IgD-negative memory B cell (primary cell): ENCODE results near the gene TRIM46. TPM values are rescaled to one million over a fixed set of nuclear protein-coding genes. Genes with fewer than 3 reads are reported as not detected.
A peak's percentile ranks its signal among the peaks of the same experiment; 100 is the strongest.

ENCODE experiments used
- H3K27ac Mint-ChIP-seq, 3 donors: one replicate each; pipeline ENCODE4 v1.8.0; 2020 to 2022; ENCODE audit warnings: mild to moderate bottlenecking in 3 of 3, mixed read lengths in 3 of 3, moderate library complexity in 1 of 3
- H3K27me3 Mint-ChIP-seq: one replicate; pipeline ENCODE4 v1.8.0; 2021; ENCODE audit warnings: mixed read lengths
- H3K36me3 Mint-ChIP-seq: one replicate; pipeline ENCODE4 v1.8.0; 2020; ENCODE audit warnings: mild to moderate bottlenecking, mixed read lengths
- H3K4me1 Mint-ChIP-seq, 3 donors: one replicate each; pipeline ENCODE4 v1.8.0; 2020 to 2022; ENCODE audit warnings: mixed read lengths in 3 of 3, mild to moderate bottlenecking in 1 of 3
- H3K4me3 Mint-ChIP-seq, 4 donors: one replicate each; pipeline ENCODE4 v1.8.0; 2020 to 2022; ENCODE audit warnings: mild to moderate bottlenecking in 4 of 4, mixed read lengths in 4 of 4, moderate library complexity in 3 of 4
- H3K9me3 Mint-ChIP-seq, 3 donors: one replicate each; pipeline ENCODE4 v1.8.0; 2020 to 2021; ENCODE audit warnings: mixed read lengths in 3 of 3, mild to moderate bottlenecking in 1 of 3
- polyA plus RNA-seq: library from polyadenylated mRNA; unstranded; fragments of 300-500 nt; fragmentation: Illumina TruSeq; gene quantifications from one replicate; pipeline ENCODE4 v1.2.3, GENCODE V29; 2021

The TRIM46 gene
- polyA plus RNA-seq, 1 donor from 2014 or later, result 0.14 TPM

- H3K27me3 Mint-ChIP-seq, result no peaks in the 10 kb centered on the region
- no peaks in the 10 kb centered on the region for H3K36me3 Mint-ChIP-seq
- H3K27ac Mint-ChIP-seq, result peak overlapping the region in 1 of 3 donors; percentile 80
- H3K4me3 Mint-ChIP-seq, result peak overlapping the region in 2 of 4 donors; percentile 65 to 86
- H3K4me1 Mint-ChIP-seq, result peaks cover 5 to 15% (median 12%) of the 10 kb centered on the region in 3 donors
- H3K9me3 Mint-ChIP-seq, result no peaks in the 10 kb centered on the region
These were observed 22.6 kb downstream of the TRIM46 start for GRCh38 chr1:155196103-155196892.

- Mint-ChIP-seq H3K36me3 (no peaks in the 10 kb centered on the region), H3K4me1 (peaks cover 5 to 14% (median 11%) of the 10 kb centered on the region in 3 donors), H3K27me3 (no peaks in the 10 kb centered on the region), H3K9me3 (no peaks in the 10 kb centered on the region), H3K4me3 (peak overlapping the region in 1 of 4 donors; percentile 52), H3K27ac (peak overlapping the region in 1 of 3 donors; percentile 80)
These were observed 23.4 kb downstream of the TRIM46 start for GRCh38 chr1:155196893-155197638.

DNA sequence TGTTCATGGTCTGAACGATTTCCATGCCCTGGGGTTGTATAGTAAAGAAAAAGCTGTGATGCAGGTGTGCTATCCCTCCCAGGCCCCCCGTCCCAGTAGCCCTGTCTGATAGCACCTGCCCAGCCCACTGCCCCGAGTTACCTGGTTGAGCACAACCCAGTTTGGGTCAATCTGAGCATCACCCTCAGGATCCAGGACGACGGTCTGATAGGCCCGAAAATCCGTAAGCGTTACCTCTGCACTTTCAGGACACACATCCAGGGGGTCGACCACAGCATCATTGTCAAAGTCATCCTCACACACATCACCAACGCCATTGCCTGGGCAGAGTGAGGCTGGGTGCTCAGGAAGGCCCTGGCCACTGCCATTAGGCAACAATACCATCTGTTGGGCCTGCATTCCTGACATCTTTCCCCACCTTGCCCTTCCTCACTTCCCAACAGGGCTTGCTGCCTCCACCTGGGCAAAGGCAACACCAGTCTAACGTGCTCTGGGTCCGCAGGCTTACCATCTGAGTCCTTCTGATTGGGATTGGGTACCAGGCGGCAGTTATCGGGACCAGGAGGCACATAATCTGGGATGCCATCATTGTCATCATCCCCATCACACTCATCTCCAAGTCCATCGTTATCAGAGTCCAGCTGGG lies 24.4 kb downstream of the TRIM46 start:
- Mint-ChIP-seq H3K36me3 (no peaks in the 10 kb centered on the region), H3K4me3 (peak overlapping the region in 1 of 4 donors; percentile 58), H3K4me1 (peaks cover 5 to 13% (median 10%) of the 10 kb centered on the region in 3 donors), H3K27me3 (no peaks in the 10 kb centered on the region), H3K9me3 (no peaks in the 10 kb centered on the region), H3K27ac (peak overlapping the region in 1 of 3 donors; percentile 80)

DNA sequence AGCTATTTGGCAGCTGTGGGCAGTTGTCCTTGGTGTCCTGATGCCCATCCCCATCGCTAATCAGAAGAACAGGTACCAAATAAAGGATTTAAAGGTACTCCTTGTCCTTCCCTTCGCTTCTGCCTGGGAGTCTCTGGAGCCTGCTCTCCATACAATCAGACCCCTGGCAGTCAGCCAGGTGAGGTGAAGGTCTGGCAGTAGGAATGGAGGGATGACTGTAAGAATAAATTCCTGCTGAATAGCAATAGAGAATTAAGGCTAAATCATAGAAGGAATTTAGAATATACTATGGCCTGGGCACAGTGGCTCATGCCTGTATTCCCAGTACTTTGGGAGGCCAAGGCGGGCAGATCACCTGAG lies 24.9 kb downstream of the TRIM46 start:
- H3K9me3 Mint-ChIP-seq, result no peaks in the 10 kb centered on the region
- peak overlapping the region in 1 of 3 donors; percentile 80 for H3K27ac Mint-ChIP-seq
- no peaks in the 10 kb centered on the region for H3K27me3 Mint-ChIP-seq
- no peak overlapping the region for H3K4me3 Mint-ChIP-seq
- no peaks in the 10 kb centered on the region for H3K36me3 Mint-ChIP-seq
- H3K4me1 Mint-ChIP-seq, result peaks cover 2 to 10% (median 7%) of the 10 kb centered on the region in 3 donors

DNA sequence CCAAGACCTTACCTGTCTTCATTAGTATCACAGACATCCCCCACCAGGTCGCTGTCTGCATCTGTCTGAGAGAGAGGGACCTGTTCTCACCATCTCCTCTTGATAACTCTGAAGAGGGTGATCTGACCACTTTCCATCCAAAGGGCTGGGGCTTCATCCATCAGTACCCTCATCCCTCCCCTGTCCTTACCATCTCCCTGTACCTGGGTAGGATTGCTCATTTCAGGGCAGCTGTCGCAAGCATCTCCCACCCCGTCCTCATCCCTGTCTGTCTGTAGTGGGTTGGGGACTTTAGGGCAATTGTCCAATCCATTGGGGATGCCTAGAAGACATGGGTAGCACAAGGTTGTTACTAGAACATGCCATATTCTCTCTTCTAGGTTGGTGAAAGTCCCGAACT lies 26.1 kb downstream of the TRIM46 start:
- H3K27me3 Mint-ChIP-seq, result no peaks in the 10 kb centered on the region
- no peaks in the 10 kb centered on the region for H3K36me3 Mint-ChIP-seq
- H3K9me3 Mint-ChIP-seq, result no peaks in the 10 kb centered on the region
- H3K4me3 Mint-ChIP-seq, result peak overlapping the region in 1 of 4 donors; percentile 20
- no peak overlapping the region for H3K27ac Mint-ChIP-seq
- H3K4me1 Mint-ChIP-seq, result no peaks in the 10 kb centered on the region

DNA sequence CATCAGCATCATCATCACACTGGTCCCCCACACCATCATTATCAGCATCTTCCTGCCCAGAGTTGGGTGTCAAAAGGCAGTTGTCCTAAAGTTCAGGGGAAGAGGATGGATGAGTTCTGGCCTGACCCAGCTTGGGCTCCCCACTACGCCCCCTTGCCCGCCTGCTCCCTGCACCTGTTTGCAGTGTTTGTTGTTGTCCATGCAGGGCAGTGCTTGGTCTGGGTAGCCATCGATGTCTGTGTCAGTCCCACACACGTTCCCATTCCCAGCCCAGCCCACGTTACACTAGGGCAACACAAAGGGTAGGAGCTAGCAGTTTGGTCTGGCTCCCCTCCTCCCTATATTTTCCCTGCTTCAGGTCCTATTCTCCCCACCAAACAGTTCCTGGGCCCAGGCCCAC lies 27.3 kb downstream of the TRIM46 start:
- peak overlapping the region in 1 of 3 donors; percentile 14 for H3K27ac Mint-ChIP-seq
- H3K27me3 Mint-ChIP-seq, result no peaks in the 10 kb centered on the region
- H3K9me3 Mint-ChIP-seq, result no peaks in the 10 kb centered on the region
- no peak overlapping the region for H3K4me3 Mint-ChIP-seq
- no peaks in the 10 kb centered on the region for H3K4me1 Mint-ChIP-seq
- H3K36me3 Mint-ChIP-seq, result no peaks in the 10 kb centered on the region

- peaks cover 5 to 6% (median 5%) of the 10 kb centered on the region in 3 donors for H3K4me1 Mint-ChIP-seq
- H3K9me3 Mint-ChIP-seq, result no peaks in the 10 kb centered on the region
- H3K27me3 Mint-ChIP-seq, result no peaks in the 10 kb centered on the region
- H3K27ac Mint-ChIP-seq, result peak overlapping the region in 1 of 3 donors; percentile 56
- no peaks in the 10 kb centered on the region for H3K36me3 Mint-ChIP-seq
- no peak overlapping the region for H3K4me3 Mint-ChIP-seq
These were observed 28.5 kb downstream of the TRIM46 start for GRCh38 chr1:155202198-155202597.

- H3K9me3 Mint-ChIP-seq, result no peaks in the 10 kb centered on the region
- no peak overlapping the region for H3K4me3 Mint-ChIP-seq
- no peaks in the 10 kb centered on the region for H3K36me3 Mint-ChIP-seq
These were observed 29.3 kb downstream of the TRIM46 start for GRCh38 chr1:155202731-155203515.

DNA sequence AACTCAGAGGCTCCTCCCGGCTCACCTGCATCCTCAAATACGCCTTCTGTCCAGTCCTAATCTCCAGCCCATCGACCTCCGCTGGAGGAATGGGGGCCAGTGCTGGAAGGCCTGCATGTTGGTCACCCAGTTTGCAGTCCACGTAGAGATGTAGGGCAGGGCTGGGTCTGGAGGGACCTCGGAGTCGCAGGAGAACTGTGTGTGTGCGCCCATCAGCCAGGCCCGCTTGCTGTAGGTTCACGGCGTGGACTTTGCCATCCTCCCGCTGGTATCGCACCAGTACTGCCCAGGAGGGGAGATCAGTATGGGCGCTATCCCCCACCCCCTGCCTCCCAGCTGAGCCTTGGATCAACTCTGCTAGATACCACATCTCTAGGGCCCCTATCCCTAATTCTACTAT lies 31.4 kb downstream of the TRIM46 start:
- Mint-ChIP-seq H3K9me3 (no peaks in the 10 kb centered on the region), H3K4me3 (peak overlapping the region in 1 of 4 donors; percentile 41), H3K36me3 (no peaks in the 10 kb centered on the region), H3K27ac (no peak overlapping the region), H3K27me3 (peaks cover 1% of the 10 kb centered on the region), H3K4me1 (peaks cover 13 to 18% (median 14%) of the 10 kb centered on the region in 3 donors)

More at GRCh38 chr1:155202731-155203515, 29.3 kb downstream of the TRIM46 start:
- H3K4me1 Mint-ChIP-seq, result peaks cover 6 to 10% (median 8%) of the 10 kb centered on the region in 3 donors
- H3K27ac Mint-ChIP-seq, result peak overlapping the region in 1 of 3 donors; percentile 56
- H3K27me3 Mint-ChIP-seq, result peaks cover 1% of the 10 kb centered on the region

- H3K4me3 Mint-ChIP-seq, result peak overlapping the region in 1 of 4 donors; percentile 6
- peaks cover 13 to 18% (median 14%) of the 10 kb centered on the region in 3 donors for H3K4me1 Mint-ChIP-seq
- H3K36me3 Mint-ChIP-seq, result no peaks in the 10 kb centered on the region
These were observed 32.4 kb downstream of the TRIM46 start for GRCh38 chr1:155205969-155206593.

GRCh38 chr1:155206891-155207805 lies 33.5 kb downstream of the TRIM46 start:
- H3K9me3 Mint-ChIP-seq, result no peaks in the 10 kb centered on the region
- H3K27ac Mint-ChIP-seq, result peak overlapping the region; percentile 98 to 99 (median 98)
- H3K4me1 Mint-ChIP-seq, result peaks cover 13 to 18% (median 14%) of the 10 kb centered on the region in 3 donors
- no peaks in the 10 kb centered on the region for H3K36me3 Mint-ChIP-seq
- H3K27me3 Mint-ChIP-seq, result peaks cover 1% of the 10 kb centered on the region
- H3K4me3 Mint-ChIP-seq, result peak overlapping the region; percentile 60 to 91 (median 82)

More at GRCh38 chr1:155205969-155206593, 32.4 kb downstream of the TRIM46 start:
- Mint-ChIP-seq H3K27me3 (peaks cover 1% of the 10 kb centered on the region), H3K27ac (peak overlapping the region in 2 of 3 donors; percentile 39 to 47), H3K9me3 (no peaks in the 10 kb centered on the region)

DNA sequence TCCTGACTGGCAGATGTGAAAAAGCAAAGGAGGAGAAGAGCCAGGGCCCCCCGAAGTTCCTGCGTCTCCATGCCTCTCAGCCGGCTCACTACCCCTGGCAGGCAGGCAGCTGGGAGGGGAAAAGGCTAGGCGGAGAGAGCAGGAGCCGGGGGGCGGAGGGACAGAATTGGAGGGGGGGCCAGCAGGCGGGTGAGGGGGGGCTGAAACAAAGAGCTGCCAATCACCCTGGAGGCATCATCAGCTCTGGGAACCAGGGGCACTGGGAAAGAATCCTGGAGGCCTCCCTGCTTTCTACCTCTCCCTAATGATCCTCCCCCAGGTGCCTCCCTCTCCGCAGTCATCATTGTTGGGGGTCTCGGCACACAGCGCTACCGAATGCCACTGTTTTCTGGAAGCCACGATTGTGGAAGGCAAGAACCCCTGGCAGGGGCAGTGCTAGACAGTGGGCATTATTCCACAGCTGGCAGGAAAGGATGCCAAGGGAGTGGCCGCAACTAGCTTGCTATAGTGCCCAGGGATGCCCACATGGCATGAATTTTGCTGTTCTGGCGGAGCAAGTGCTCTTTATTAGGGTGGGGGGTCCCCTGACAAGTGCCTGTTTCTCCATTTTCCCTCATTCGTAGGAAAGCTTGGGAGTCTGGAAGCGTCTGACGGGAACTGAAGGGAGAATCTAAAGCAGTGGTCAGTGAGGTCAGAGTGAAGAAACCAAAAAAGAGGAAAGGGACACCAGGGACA lies 34.3 kb downstream of the TRIM46 start, which contains the start of gene THBS3:
TSS of gene THBS3 (minus strand) at position 92 of the 735 bp plus-strand sequence. CDS start at position 71, 21 bp downstream.
- peaks cover 1% of the 10 kb centered on the region for H3K27me3 Mint-ChIP-seq
- H3K4me1 Mint-ChIP-seq, result peaks cover 13 to 18% (median 14%) of the 10 kb centered on the region in 3 donors
- no peaks in the 10 kb centered on the region for H3K9me3 Mint-ChIP-seq
- peak within 1 kb of the TSS; percentile 83 to 97 (median 92) for H3K4me3 Mint-ChIP-seq
- no peaks in the 10 kb centered on the region for H3K36me3 Mint-ChIP-seq
- peak within 1 kb of the TSS; percentile 98 to 99 (median 98) for H3K27ac Mint-ChIP-seq
